Activated B cell treated with CpG ODN at 0.5 μM for 24 hours (primary cell): Measurements from ENCODE around the gene ABCD1. TPM values are rescaled to one million over a fixed set of nuclear protein-coding genes. Genes with fewer than 3 reads are reported as not detected.
A peak's percentile ranks its signal among the peaks of the same experiment; 100 is the strongest.
"Not testable (repeated sequence)": the region's sequence is repeated elsewhere in the genome, so short reads cannot be mapped to it uniquely, and the experiment has no call there.

ENCODE experiments used
- ATAC-seq: fragments of 200-7000 bp; cut with Tn5 transposase; one replicate; pipeline ENCODE4 v1.10.0; 2021; ENCODE audit warnings: low read depth, mild to moderate bottlenecking, moderate library complexity
- CTCF ChIA-PET: fragments of 350-600 bp; sonication (Branson Sonifier 250); formaldehyde crosslinking; loops from one replicate; lab custom pipeline; 2021; ENCODE audit warnings: antibody characterized with exemption; lab: Charles Lee
- POLR2A ChIA-PET: fragments of 350-600 bp; sonication (Branson Sonifier 250); formaldehyde crosslinking; loops from one replicate; lab custom pipeline; 2021; ENCODE audit warnings: antibody characterized with exemption; lab: Charles Lee
- DNase-seq: peaks from one replicate; pipeline ENCODE4 v3.0.0; 2022
- H3K27ac Mint-ChIP-seq: one replicate; pipeline ENCODE4 v1.8.0; 2020; ENCODE audit warnings: mixed read lengths
- H3K27me3 Mint-ChIP-seq: one replicate; pipeline ENCODE4 v1.8.0; 2021; ENCODE audit warnings: mixed read lengths
- H3K36me3 Mint-ChIP-seq: one replicate; pipeline ENCODE4 v1.8.0; 2021; ENCODE audit warnings: low read depth, mixed read lengths
- H3K4me1 Mint-ChIP-seq: one replicate; pipeline ENCODE4 v1.8.0; 2021; ENCODE audit warnings: mixed read lengths
- H3K4me3 Mint-ChIP-seq: one replicate; pipeline ENCODE4 v1.8.0; 2020; ENCODE audit warnings: mild to moderate bottlenecking, mixed read lengths
- H3K9me3 Mint-ChIP-seq: one replicate; pipeline ENCODE4 v1.8.0; 2020; ENCODE audit warnings: mixed read lengths
- CTCF ChIP-seq: fragments of 200-600 bp; IDR thresholded peaks from one replicate; pipeline ENCODE4 v1.8.0; 2022; ENCODE audit warnings: antibody characterized with exemption, mild to moderate bottlenecking
- intact Hi-C: fragments of 100-400 bp; cut with micrococcal nuclease; formaldehyde crosslinking; loops from one replicate; pipeline ENCODE4 v1.15.1; 2024
- total RNA-seq: library from RNA; stranded (reverse); gene quantifications from 2 replicates; pipeline ENCODE4 v1.2.3, GENCODE V29; 2022

ABCD1 gene
- total RNA-seq, 1 donor from 2014 or later: 2.8 TPM

DNA sequence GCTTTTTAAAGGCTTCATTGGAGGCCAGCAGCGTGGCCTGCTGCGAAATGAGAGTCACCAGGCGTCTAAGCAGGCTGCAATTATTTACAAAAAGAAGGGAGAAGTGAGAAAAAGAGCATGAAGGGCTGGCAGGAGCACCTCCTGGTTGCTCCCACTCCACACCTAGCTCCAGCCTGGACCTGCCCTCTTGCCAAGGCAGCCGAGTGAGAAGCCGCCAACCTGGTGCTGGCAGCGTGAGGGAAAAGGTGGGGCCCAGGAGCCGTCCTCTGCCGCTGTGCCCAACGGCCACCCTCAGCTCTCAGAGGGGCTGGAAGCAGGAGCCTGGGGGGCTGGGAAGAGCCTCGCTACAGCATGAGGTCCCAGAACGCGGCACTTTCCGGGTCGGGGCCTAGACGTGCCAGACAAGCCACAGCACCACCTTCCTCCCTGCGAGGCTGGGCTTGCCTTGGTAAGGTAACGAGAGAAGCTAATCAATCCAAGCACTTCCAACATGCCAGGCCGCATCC, 20.6 kb upstream of the ABCD1 start:
- Mint-ChIP-seq H3K36me3 (peaks cover 43% of the 10 kb centered on the region), H3K9me3 (no peaks in the 10 kb centered on the region), H3K4me1 (no peaks in the 10 kb centered on the region), H3K27me3 (no peaks in the 10 kb centered on the region), H3K27ac (no peak overlapping the region), H3K4me3 (no peak overlapping the region)
- intact Hi-C loops: no loop called here
- no peak for DNase-seq
- ChIA-PET CTCF (interaction anchor here (1.3 kb wide), 1 partner anchor 17 kb away, joined by 3 read pairs; the partner anchor contains the start of gene SLC6A8), POLR2A (no interaction called here)
- ATAC-seq: no peak
- TF ChIP-seq CTCF: no peak

DNA sequence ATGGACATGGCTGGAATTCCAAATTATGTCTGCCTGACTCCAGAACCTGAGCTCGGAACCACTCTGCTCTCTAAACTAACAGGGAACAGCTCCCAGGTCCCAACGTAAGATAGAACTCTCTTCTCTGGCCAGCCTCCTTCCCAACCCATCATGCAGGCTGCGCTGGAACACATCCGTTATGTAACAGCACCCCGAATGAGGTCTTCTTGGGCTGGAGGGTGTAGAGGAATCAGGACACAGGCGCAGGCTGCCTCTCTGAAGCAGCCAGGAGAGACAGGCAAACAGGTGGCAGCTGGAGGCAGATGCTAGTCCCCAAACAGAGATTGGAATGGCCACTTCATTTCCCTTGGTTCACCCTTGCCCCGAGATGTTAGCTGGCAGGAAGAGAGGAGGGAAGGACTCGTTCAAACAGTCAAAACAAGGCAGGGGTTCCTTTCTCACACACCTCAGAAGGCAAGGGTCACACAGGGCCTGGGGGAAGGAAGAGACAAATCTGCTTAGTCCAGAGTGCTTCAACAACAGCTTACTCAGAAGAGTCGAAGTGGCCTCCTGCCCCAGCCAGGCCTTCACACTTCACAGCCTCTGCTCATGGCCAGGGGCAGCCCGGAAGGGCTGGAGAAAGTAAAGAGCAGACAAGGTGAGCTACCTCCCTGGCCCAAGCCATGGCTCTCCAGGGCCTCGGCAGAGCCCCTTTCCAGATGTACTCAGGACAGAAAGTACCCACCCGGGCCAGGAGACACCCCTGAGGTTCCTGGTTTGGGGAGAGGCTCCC, 19.8 kb upstream of the ABCD1 start:
- H3K4me1 Mint-ChIP-seq, H3K27ac Mint-ChIP-seq, H3K9me3 Mint-ChIP-seq, H3K27me3 Mint-ChIP-seq, intact Hi-C loops, POLR2A ChIA-PET, H3K4me3 Mint-ChIP-seq, DNase-seq, ATAC-seq: not testable (repeated sequence)
- CTCF ChIA-PET: interaction anchor here (1.3 kb wide), 1 partner anchor 18 kb away, joined by 3 read pairs; the partner anchor contains the start of gene SLC6A8
- peaks cover 46% of the 10 kb centered on the region for H3K36me3 Mint-ChIP-seq

- H3K27me3 Mint-ChIP-seq, DNase-seq, H3K27ac Mint-ChIP-seq, POLR2A ChIA-PET, intact Hi-C loops, H3K4me1 Mint-ChIP-seq, H3K4me3 Mint-ChIP-seq, ATAC-seq, H3K9me3 Mint-ChIP-seq: not testable (repeated sequence)
- CTCF ChIA-PET: interaction anchor here (1.3 kb wide), 1 partner anchor 18 kb away, joined by 3 read pairs; the partner anchor contains the start of gene SLC6A8
- H3K36me3 Mint-ChIP-seq: peaks cover 49% of the 10 kb centered on the region
These were observed 19.1 kb upstream of the ABCD1 start for GRCh38 chrX:153705403-153706060.

- Mint-ChIP-seq H3K4me3 (no peak overlapping the region), H3K4me1 (no peaks in the 10 kb centered on the region), H3K9me3 (no peaks in the 10 kb centered on the region), H3K27ac (no peak overlapping the region), H3K36me3 (peaks cover 51% of the 10 kb centered on the region), H3K27me3 (no peaks in the 10 kb centered on the region)
- no peak for ATAC-seq
- DNase-seq: no peak
- TF ChIP-seq CTCF: no peak
- ChIA-PET CTCF (no interaction called here), POLR2A (no interaction called here)
- intact Hi-C loops: no loop called here
These were observed 17.9 kb upstream of the ABCD1 start for GRCh38 chrX:153706799-153707198.

- Mint-ChIP-seq H3K9me3 (no peaks in the 10 kb centered on the region), H3K27me3 (no peaks in the 10 kb centered on the region), H3K36me3 (peaks cover 48% of the 10 kb centered on the region), H3K27ac (no peak overlapping the region), H3K4me1 (no peaks in the 10 kb centered on the region), H3K4me3 (no peak overlapping the region)
- intact Hi-C loops: no loop called here
- no peak for TF ChIP-seq CTCF
- ChIA-PET CTCF (interaction anchor here (1.8 kb wide), 1 partner anchor 168 kb away, joined by 4 read pairs; no protein-coding TSS in a partner anchor), POLR2A (no interaction called here)
- ATAC-seq (no peak), DNase-seq (no peak)
These were observed 17.2 kb upstream of the ABCD1 start for GRCh38 chrX:153707406-153707805.

GRCh38 chrX:153708415-153708814, 16.2 kb upstream of the ABCD1 start:
- no peak overlapping the region for H3K27ac Mint-ChIP-seq
- DNase-seq (no peak), ATAC-seq (peak; percentile 40)
- intact Hi-C loops: loop anchor here (1.0 kb wide), 1 partner anchor 169 kb away; no protein-coding TSS in a partner anchor
- no peak overlapping the region for H3K4me3 Mint-ChIP-seq
- peaks cover 54% of the 10 kb centered on the region for H3K36me3 Mint-ChIP-seq
- POLR2A ChIA-PET: no interaction called here
- CTCF ChIA-PET: interaction anchor here (1.8 kb wide), 1 partner anchor 169 kb away, joined by 4 read pairs; no protein-coding TSS in a partner anchor
- no peaks in the 10 kb centered on the region for H3K27me3 Mint-ChIP-seq
- TF ChIP-seq CTCF: no peak
- H3K4me1 Mint-ChIP-seq: no peaks in the 10 kb centered on the region
- H3K9me3 Mint-ChIP-seq: no peaks in the 10 kb centered on the region
